H1 (cell line): ENCODE results near the gene MYBPHL. TPM values are rescaled to one million over a fixed set of nuclear protein-coding genes. Genes with fewer than 3 reads are reported as not detected.

Experiments
- CTCF ChIA-PET: fragments of 300-600 bp; sonication (Branson Sonifier 250); formaldehyde crosslinking; loops from one replicate; lab custom pipeline; 2021; ENCODE audit not compliant: partially characterized antibody; lab: Charles Lee
- POLR2A ChIA-PET: fragments of 300-600 bp; sonication (Branson Sonifier 250); formaldehyde crosslinking; loops from one replicate; lab custom pipeline; 2021; ENCODE audit warnings: inconsistent platforms; ENCODE audit not compliant: partially characterized antibody; lab: Charles Lee
- DNase-seq, 2 experiments: peaks; one replicate each; pipeline versions ENCODE4 v3.0.0 to v3.0.0-alpha.2; 2010 to 2022; ENCODE audit warnings: low spot score in 2 of 2, low read depth in 1 of 2, mixed read lengths in 1 of 2
- FAIRE-seq: peaks from 2 replicates; lab custom pipeline; 2011; peaks lifted over from hg19 to GRCh38; lab: Jason Lieb, UNC
- H2AFZ ChIP-seq: 2 replicates; pipeline ENCODE4 v1.8.1; 2012; ENCODE audit warnings: low read length, inconsistent platforms
- H2AK5ac ChIP-seq: 2 replicates; pipeline ENCODE4 v1.6.1; 2013; ENCODE audit warnings: low read depth, low read length
- H2BK120ac ChIP-seq: replicated peaks from 2 replicates; pipeline ENCODE3; 2013; ENCODE audit warnings: low read depth, low read length, inconsistent platforms
- H2BK12ac ChIP-seq: 2 replicates; pipeline ENCODE4 v1.6.1; 2013; ENCODE audit warnings: low read depth, low read length
- H2BK15ac ChIP-seq: 2 replicates; pipeline ENCODE4 v1.6.1; 2013; ENCODE audit warnings: low read length
- H2BK20ac ChIP-seq: 2 replicates; pipeline ENCODE4 v1.6.1; 2013; ENCODE audit warnings: low read length
- H2BK5ac ChIP-seq: 2 replicates; pipeline ENCODE4 v1.6.1; 2013; ENCODE audit warnings: low read depth, low read length
- H3K14ac ChIP-seq: 2 replicates; pipeline ENCODE4 v1.6.1; 2013; ENCODE audit warnings: inconsistent platforms; ENCODE audit not compliant: insufficient read length
- H3K18ac ChIP-seq: 2 replicates; pipeline ENCODE4 v1.6.1; 2013; ENCODE audit warnings: low read length; ENCODE audit errors: extremely low read depth
- H3K23ac ChIP-seq: 2 replicates; pipeline ENCODE4 v1.6.1; 2013; ENCODE audit warnings: inconsistent platforms; ENCODE audit not compliant: insufficient read length
- H3K23me2 ChIP-seq: 2 replicates; pipeline ENCODE4 v1.6.1; 2013; ENCODE audit warnings: low read depth, low read length
- H3K27ac ChIP-seq: 2 replicates; pipeline ENCODE4 v1.6.1; 2011; ENCODE audit warnings: low read depth, low read length, inconsistent platforms
- H3K27me3 ChIP-seq, 4 experiments: replicated peaks in 1 of 4; 1 replicate in 1 of 4; 2 replicates in 3 of 4; pipeline versions ENCODE4 v1.6.1 to v1.8.1; 2011 to 2013; ENCODE audit warnings: low read length in 3 of 4, mild to moderate bottlenecking in 3 of 4, inconsistent platforms in 2 of 4, mixed read lengths in 2 of 4, moderate library complexity in 1 of 4; ENCODE audit not compliant: control insufficient read depth in 3 of 4, insufficient read depth in 3 of 4; ENCODE audit errors: extremely low read depth in 1 of 4
- H3K36me3 ChIP-seq, 4 experiments: 2 replicates each; pipeline versions ENCODE4 v1.6.1 to v1.8.1; 2011 to 2013; ENCODE audit warnings: mild to moderate bottlenecking in 4 of 4, low read length in 3 of 4, moderate library complexity in 2 of 4, control low read depth in 1 of 4, inconsistent platforms in 1 of 4; ENCODE audit not compliant: insufficient read depth in 4 of 4, control insufficient read depth in 2 of 4
- H3K4ac ChIP-seq: replicated peaks from 2 replicates; pipeline ENCODE3; 2013; ENCODE audit warnings: low read length, low read depth, mixed read lengths, inconsistent platforms; ENCODE audit not compliant: insufficient read length
- H3K4me1 ChIP-seq, 4 experiments: replicated peaks in 1 of 4; 1 replicate in 1 of 4; 2 replicates in 3 of 4; pipeline versions ENCODE4 v1.6.1 to v1.8.1; 2011 to 2013; ENCODE audit warnings: low read length in 3 of 4, inconsistent platforms in 2 of 4, mixed read lengths in 1 of 4; ENCODE audit not compliant: insufficient read depth in 4 of 4, control insufficient read depth in 3 of 4
- H3K4me2 ChIP-seq, 2 experiments: 2 replicates each; pipeline versions ENCODE4 v1.6.1 to v1.8.1; 2011 to 2013; ENCODE audit warnings: low read depth in 2 of 2, low read length in 2 of 2, control low read depth in 1 of 2, inconsistent platforms in 1 of 2, mild to moderate bottlenecking in 1 of 2; ENCODE audit not compliant: insufficient read depth in 1 of 2
- H3K4me3 ChIP-seq, 4 experiments: fragments of 200-600, 300-600 bp in 1 of 4; sonication (generic), shearing (Covaris generic), sonication (Bioruptor Twin) in 1 of 4; 2 replicates each; pipeline versions ENCODE4 v1.5.1 to v1.8.1; 2011 to 2016; ENCODE audit warnings: low read length in 4 of 4, low read depth in 3 of 4, control low read depth in 2 of 4, inconsistent platforms in 2 of 4, mild to moderate bottlenecking in 2 of 4, mixed read lengths in 1 of 4, moderate library complexity in 1 of 4; ENCODE audit not compliant: insufficient read depth in 2 of 4; ENCODE audit errors: extremely low read depth in 1 of 4
- H3K56ac ChIP-seq: replicated peaks from 2 replicates; pipeline ENCODE3; 2013; ENCODE audit warnings: low read depth, mild to moderate bottlenecking, mixed read lengths, low read length, inconsistent platforms; ENCODE audit not compliant: insufficient read length
- H3K79me1 ChIP-seq: 2 replicates; pipeline ENCODE4 v1.6.1; 2013; ENCODE audit warnings: low read depth, low read length, control low read depth
- H3K79me2 ChIP-seq, 2 experiments: 2 replicates each; pipeline versions ENCODE4 v1.6.1 to v1.8.1; 2012 to 2013; ENCODE audit warnings: low read length in 2 of 2, mild to moderate bottlenecking in 2 of 2, inconsistent platforms in 1 of 2; ENCODE audit not compliant: insufficient read depth in 2 of 2, control insufficient read depth in 1 of 2
- H3K9ac ChIP-seq, 4 experiments: replicated peaks in 1 of 4; 1 replicate in 1 of 4; 2 replicates in 3 of 4; pipeline versions ENCODE4 v1.6.1 to v1.8.1; 2011 to 2013; ENCODE audit warnings: low read depth in 3 of 4, low read length in 3 of 4, control low read depth in 2 of 4, mild to moderate bottlenecking in 2 of 4, moderate library complexity in 2 of 4, inconsistent platforms in 1 of 4; ENCODE audit errors: extremely low read depth in 1 of 4
- H3K9me3 ChIP-seq, 2 experiments: 2 replicates each; pipeline versions ENCODE4 v1.6.1 to v1.8.1; 2012 to 2013; ENCODE audit warnings: mild to moderate bottlenecking in 2 of 2, moderate library complexity in 2 of 2, control low read depth in 1 of 2, inconsistent platforms in 1 of 2, low read depth in 1 of 2, low read length in 1 of 2, mixed read lengths in 1 of 2; ENCODE audit not compliant: insufficient read depth in 2 of 2
- H4K20me1 ChIP-seq, 2 experiments: replicated peaks in 1 of 2; 2 replicates each; pipeline versions ENCODE3 to v1.8.1; 2011 to 2013; ENCODE audit warnings: inconsistent platforms in 2 of 2, low read length in 2 of 2, mild to moderate bottlenecking in 1 of 2; ENCODE audit not compliant: insufficient read depth in 2 of 2, control insufficient read depth in 1 of 2
- H4K5ac ChIP-seq: 2 replicates; pipeline ENCODE4 v1.6.1; 2013; ENCODE audit warnings: low read length, low read depth, mixed read lengths, inconsistent platforms; ENCODE audit not compliant: insufficient read length
- H4K8ac ChIP-seq: 2 replicates; pipeline ENCODE4 v1.8.0; 2013; ENCODE audit warnings: mild to moderate bottlenecking, moderate library complexity, low read length, inconsistent platforms; ENCODE audit not compliant: insufficient read depth; ENCODE audit errors: extremely low read depth
- H4K91ac ChIP-seq: replicated peaks from 2 replicates; pipeline ENCODE3; 2013; ENCODE audit warnings: low read length, mixed read lengths, inconsistent platforms; ENCODE audit not compliant: insufficient read length
- E2F6 ChIP-seq: IDR thresholded peaks from 2 replicates; pipeline ENCODE4 v1.6.1; 2012; ENCODE audit warnings: inconsistent platforms
- WGBS, 2 experiments: shearing (Covaris generic) in 1 of 2; methylation state at CpG; one replicate each; pipeline versions ENCODE4 v1.1.6 to v1.1.7; 2013 to 2015; ENCODE audit warnings: low lambda C conversion rate in 2 of 2, mixed read lengths in 2 of 2, inconsistent platforms in 1 of 2, low coverage in 1 of 2, missing lambda C conversion rate in 1 of 2; ENCODE audit not compliant: insufficient replicate concordance in 2 of 2, insufficient coverage in 1 of 2, insufficient read length in 1 of 2; ENCODE audit errors: extremely low coverage in 1 of 2, missing lambda C conversion rate in 1 of 2; 5-methylcytosine and 5-hydroxymethylcytosine counted together
- polyA plus RNA-seq, 7 experiments: library from polyadenylated mRNA; depleted of rRNA in 3 of 7; stranded (reverse) in 5 of 7; unstranded in 2 of 7; fragments of >200 nt in 5 of 7; fragments of 200-250 nt in 2 of 7; gene quantifications; 1 replicate in 5 of 7; 2 replicates in 1 of 7; 4 replicates in 1 of 7; pipeline versions ENCODE4 v1.2.1 to v1.2.3, GENCODE V29; 2011 to 2013; ENCODE audit warnings: missing spikeins in 2 of 7, mixed read lengths in 2 of 7
- total RNA-seq: library from RNA; stranded (reverse); fragmentation: NEBNext Ultra II Directional; extraction: Animal tissue kit (Norgen Biotek cat#: 25700); gene quantifications from 2 replicates; pipeline ENCODE4 v1.2.1, GENCODE V29; 2021

MYBPHL gene
- total and polyA plus RNA-seq, 2 of the 8 experiments (the other 6 are each of a cell fraction or from before 2014, with no cell fraction given), result 0.24 to 0.30 TPM

GRCh38 chr1:109354929-109355328, 48.1 kb upstream of the MYBPHL start:
- H3K79me2 ChIP-seq, result no peaks in the 10 kb centered on the region
- H3K27me3 ChIP-seq, result no peaks in the 10 kb centered on the region
- no peak overlapping the region for H4K5ac ChIP-seq
- no peak overlapping the region for H3K4me3 ChIP-seq
- no peak overlapping the region for H3K56ac ChIP-seq
- H2BK120ac ChIP-seq, result no peak overlapping the region
- no peaks in the 10 kb centered on the region for H3K9me3 ChIP-seq
- 92% methylated on average over 3 of the region's 3 CpGs; no CpG with 5 or more reads in 1 of the 2 experiments for WGBS, 2 experiments
- no peaks in the 10 kb centered on the region for H3K23me2 ChIP-seq
- TF ChIP-seq E2F6, result no peak
- no peaks in the 10 kb centered on the region for H4K20me1 ChIP-seq
- no peak overlapping the region for H3K14ac ChIP-seq
- no peak overlapping the region; the same call in 1 of the 2 replicates for H3K18ac ChIP-seq
- no peak overlapping the region for H2AFZ ChIP-seq
- H4K91ac ChIP-seq, result no peak overlapping the region
- H2BK5ac ChIP-seq, result no peak overlapping the region
- FAIRE-seq (no peak), DNase-seq (no peak)
- no peak overlapping the region for H4K8ac ChIP-seq
- ChIA-PET POLR2A (interaction anchor here (0.7 to 1.8 kb wide), 3 partner anchors 40 to 48 kb away, joined by 3 to 4 read pairs (median 3); partner anchors contain the start of gene MYBPHL), CTCF (interaction anchor here (0.7 to 2.1 kb wide), 3 partner anchors 11 to 71 kb away, joined by 3 to 6 read pairs (median 3); partner anchors contain the start of gene SORT1)
- peaks cover 0 to 4% (median under 1%) of the 10 kb centered on the region in 4 experiments; a peak in 3 of 7 replicates for H3K4me1 ChIP-seq
- no peak overlapping the region for H2AK5ac ChIP-seq
- H3K27ac ChIP-seq, result no peak overlapping the region
- H3K9ac ChIP-seq, result no peak overlapping the region
- H3K23ac ChIP-seq, result no peak overlapping the region
- H2BK15ac ChIP-seq, result no peak overlapping the region
- H2BK12ac ChIP-seq, result no peak overlapping the region
- H3K4ac ChIP-seq, result no peak overlapping the region
- peak overlapping the region in 1 of 2 experiments; percentile 48; a peak in 1 of 4 replicates for H3K4me2 ChIP-seq
- H2BK20ac ChIP-seq, result no peak overlapping the region
- peaks cover 4 to 28% (median 13%) of the 10 kb centered on the region in 4 experiments; a peak in 7 of 8 replicates for H3K36me3 ChIP-seq
- H3K79me1 ChIP-seq, result no peaks in the 10 kb centered on the region; the same call in 1 of the 2 replicates
